HuH-7.5 (cell line): ENCODE results near the gene TM4SF18.

ENCODE experiments used
- DNase-seq: peaks from one replicate; pipeline ENCODE4 v3.0.0; 2011; ENCODE audit warnings: low spot score

Gene TM4SF18

DNA sequence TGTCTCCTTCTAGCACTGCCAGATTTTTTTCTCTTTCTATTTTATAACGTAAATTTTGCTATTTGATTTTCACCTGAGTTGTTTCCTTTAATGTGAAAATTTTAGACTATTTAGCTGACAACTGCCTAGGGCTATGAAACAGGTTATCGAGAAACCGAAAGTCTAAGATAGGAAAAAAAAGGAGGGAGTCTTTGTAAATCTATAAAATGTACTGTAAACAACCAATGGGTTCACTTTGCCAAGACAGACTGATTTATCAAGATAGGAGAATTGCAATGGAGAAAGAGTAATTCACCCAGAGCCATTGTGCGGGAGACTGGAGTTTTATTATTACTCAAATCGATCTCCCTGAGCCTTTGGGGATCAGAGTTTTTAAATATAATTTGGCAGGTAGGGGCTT is 50.0 kb downstream of the TM4SF18 start:
- no peak for DNase-seq

DNA sequence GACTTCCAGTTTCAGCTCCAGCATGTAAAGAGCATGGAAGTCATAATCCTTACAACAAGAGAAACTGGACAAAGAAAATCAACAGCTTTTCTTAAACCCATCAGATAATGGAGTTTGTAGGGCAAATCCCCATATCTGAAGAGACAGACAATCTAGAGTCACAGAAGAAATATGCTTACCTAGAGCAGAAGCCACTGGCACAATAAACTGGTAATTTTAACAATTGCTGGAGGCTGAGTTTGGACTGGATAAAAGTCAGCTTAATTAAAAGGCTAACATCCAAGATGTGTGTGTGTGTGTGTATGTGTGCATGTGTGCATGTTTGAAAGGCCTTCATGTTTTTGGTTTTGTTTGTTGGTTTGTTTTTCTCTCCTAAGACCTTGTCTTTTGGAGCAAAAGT is 50.6 kb downstream of the TM4SF18 start:
- DNase-seq, result no peak

DNA sequence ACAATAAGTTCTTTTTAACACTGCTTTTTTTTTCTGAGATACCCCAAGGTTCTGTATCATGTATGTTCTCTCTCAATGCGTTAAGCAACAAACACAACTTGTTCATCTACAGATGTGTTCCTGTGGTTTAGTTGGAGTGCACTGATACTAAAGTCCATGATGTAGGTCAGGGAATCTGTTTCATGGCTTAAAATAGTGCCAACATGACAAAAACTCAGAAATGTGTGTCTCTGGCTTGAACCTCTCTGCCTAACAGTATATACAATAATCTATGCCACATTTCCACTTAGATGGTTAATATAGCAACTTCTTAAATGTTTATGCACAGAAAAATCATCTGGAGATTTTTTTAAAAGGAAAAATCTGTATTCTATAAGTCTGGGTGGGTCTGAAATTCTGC is 51.1 kb downstream of the TM4SF18 start:
- no peak for DNase-seq

DNA sequence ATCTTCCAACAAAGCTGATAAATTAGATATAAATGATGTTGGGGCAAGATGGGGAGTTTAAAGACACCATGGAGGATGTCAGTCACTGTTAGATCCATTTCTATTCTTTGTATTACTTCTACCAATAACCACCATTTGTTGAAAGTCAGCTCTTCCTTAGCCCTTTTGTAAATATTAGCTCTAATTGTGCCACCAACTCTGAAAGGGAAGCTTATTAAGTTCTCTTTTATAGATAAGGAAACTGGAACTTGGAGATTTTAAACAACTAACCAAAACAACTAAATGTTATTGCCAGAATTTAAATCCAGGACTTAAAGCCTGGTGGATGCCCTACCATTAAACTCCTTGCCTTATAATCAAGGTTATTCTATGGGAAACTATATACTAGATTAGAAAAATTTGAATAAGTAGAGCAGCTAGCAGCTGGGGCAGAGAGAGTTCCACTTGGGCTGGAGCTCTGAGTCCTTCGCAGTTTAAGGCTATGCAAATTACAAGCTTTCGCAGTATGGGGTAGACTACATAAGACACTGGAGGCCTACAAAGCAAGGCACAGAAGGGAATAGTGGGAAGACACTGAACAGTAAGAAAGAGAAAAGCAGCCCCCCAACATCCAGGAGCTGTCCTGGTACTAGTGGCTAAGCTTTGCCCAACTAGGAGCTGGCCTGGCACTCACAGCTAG is 52.6 kb downstream of the TM4SF18 start:
- DNase-seq, result no peak

DNA sequence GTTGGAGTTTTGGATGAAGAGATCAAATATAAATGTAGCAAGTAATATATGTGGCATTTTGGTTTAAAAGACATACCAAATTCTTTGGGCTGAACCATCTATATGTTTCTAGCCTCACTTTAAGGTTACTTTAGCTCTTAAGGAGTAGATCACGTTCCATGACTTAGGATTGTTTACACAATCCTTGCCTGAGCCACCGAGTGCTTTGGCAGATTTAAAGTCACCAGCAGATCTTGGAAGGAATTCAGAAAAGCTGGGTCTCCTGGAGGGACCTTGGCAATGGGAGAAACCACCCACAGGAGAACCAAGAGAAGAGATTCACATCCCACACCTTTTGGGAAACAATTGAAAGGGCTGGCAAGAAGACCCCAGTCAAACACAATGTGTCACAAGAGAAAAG is 54.5 kb downstream of the TM4SF18 start:
- no peak for DNase-seq

DNA sequence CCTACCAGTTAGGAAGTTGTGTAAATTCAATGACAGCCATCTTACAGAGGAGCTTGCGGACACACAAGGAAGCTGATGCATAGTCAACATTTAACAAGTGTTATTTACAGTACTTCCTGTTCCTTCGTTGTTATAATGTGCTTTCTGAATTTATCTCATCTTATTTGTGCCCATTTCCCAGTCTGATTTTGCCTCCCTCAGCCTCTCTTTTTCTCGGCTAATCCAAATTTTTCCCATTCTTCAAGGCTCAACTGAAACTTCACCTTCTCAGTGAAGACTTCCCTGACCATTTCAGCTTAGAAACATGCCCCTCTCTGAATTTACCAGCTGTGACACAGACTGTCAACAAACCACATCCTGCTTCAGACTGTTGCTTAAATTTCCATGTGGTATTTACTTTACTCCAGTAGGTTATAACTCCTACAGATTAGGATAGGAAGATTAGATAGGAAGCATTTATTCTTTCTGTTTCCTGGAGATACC is 56.1 kb downstream of the TM4SF18 start:
- DNase-seq, result peak; percentile 31

DNA sequence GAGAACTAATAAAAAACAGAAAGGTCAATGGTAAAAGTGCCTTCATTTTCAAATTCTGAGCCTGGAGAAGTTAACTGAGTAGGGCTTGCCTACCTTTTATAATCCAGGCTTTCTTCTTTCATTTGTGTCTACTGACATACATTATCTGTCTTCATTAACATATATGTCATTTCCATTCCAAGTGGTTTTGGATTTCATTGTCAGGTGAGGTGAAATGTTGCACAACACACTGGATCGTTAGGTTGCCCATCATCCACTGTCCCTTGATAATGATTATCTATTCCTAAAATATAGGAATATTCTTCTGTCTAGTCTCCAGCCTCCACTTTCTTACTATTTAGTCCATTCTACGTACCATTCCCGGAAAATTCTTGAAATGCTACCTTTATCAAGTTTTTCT is 56.8 kb downstream of the TM4SF18 start:
- DNase-seq, result no peak

DNA sequence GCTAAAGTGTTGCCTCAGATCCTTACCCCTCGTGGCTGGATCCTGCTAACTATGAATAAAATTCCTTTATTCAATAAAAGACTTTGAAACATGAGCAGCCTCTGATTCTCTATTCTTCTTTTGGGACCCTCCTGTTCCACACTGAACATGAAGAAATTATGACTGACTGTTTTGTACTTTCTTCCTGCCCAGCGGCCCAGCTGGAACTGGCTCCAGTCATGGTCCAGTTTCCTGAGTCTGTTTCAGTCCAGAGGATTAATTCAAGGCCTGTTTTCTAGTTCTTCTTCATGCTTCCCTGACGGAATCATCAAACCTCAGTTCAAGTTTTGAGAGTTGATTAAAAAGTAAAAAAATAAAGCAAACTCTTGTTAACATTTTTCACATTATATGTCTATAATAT is 59.2 kb downstream of the TM4SF18 start:
- no peak for DNase-seq

DNA sequence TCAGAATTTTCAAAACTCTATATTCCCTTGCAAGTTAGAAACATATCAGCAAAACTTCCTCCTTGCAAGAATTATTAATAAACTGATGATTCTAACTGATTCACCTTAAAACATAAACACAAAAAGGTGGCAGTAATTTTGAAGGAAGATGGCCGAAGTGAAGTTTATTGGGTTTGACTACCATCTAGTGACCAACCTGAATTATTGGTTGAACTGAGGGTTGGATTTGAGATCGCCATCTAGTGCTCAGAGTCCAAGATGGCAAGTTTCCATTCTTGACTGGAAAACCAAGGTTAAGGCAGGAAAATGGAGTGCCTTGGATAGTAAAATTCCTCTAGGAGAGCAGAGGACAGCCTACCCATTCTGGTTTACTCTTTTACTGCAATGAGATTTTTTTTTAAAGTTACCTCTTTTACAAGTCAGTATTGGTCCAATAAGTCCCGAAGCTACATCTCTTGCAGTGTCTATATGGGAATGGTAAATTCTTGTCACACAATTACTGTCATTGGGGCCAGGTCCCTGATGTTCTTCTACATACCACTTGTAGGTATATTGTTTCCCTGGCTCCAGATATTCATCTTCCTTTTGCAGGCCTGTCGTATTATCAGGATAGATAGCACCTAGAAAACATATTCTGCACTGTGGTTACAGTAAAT is 60.2 kb downstream of the TM4SF18 start:
- DNase-seq, result peak; percentile 37

DNA sequence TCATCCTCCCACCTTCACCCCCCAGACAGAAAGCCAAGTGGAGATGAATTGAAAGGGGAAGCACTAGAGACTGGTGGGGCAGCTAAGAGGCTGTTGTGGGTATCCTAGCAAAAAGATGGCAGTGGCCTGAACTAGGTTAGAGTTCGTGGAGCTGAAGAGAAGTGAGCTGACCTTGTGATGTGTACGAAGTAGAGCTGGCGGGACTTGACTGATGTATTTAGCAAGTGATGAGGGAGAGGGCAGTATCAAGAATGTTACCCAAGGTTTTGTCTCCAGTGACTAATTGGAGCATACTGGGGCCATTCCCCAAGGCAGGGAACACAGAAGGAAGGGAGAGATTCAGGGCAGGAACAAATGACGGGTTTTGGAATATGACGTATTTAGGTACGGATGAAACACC is 61.8 kb downstream of the TM4SF18 start:
- DNase-seq, result no peak

DNA sequence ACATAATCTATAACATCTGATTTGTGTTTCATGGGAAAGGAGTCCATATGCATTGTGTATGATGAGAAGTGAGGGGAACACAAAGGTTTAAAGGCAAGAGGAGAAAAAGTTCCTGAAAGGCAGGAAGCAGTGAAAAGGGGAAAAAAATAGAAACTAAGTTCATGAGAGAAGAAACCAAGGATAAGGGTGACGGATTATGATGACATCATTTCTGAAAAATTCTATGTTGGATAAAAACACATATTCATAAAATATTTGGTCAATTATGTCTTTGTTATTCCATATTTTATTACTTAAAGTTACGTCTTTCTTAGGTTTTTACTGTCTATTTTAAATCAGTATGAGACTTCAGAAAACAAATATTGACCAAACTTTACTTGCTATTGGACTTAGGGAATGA is 63.3 kb downstream of the TM4SF18 start:
- no peak for DNase-seq

DNA sequence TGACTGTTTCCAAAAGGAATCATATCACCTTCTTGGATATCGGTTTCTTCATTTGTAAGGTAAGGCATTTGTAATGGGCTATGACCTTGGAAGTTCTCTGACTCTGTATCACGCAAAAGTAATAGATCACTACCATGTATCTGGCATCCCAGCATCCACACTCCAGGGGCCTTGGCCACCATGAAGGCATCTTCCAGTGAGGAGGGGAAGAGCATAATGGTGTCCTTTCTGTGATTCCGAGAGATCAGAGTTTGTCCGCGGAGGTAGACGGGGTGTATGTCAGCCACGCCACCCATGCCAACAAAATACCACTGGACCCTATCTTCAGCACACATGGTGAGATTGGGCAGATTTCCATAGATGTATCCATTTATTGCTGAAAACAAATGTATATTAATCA is 63.7 kb downstream of the TM4SF18 start:
- DNase-seq, result no peak
